Neural cell (in vitro differentiated cells): ENCODE results near the gene AVL9. TPM values are rescaled to one million over a fixed set of nuclear protein-coding genes. Genes with fewer than 3 reads are reported as not detected.

ENCODE experiments used
- H2AFZ ChIP-seq: fragments of 200-600, 300-800 bp; sonication (generic), shearing (Covaris generic); 2 replicates; pipeline ENCODE4 v1.6.0; 2014; ENCODE audit warnings: low read depth, mild to moderate bottlenecking, antibody characterized with exemption, low read length, moderate library complexity
- H3F3A ChIP-seq: fragments of 200-600 bp; shearing (Covaris generic); 2 replicates; pipeline ENCODE4 v1.6.1; 2016; ENCODE audit warnings: mild to moderate bottlenecking, moderate library complexity, mixed read lengths, antibody characterized with exemption, low read length; ENCODE audit not compliant: insufficient read depth, poor library complexity, severe bottlenecking
- H3K27ac ChIP-seq: fragments of 200-600, 300-800 bp; sonication (generic), shearing (Covaris generic); 2 replicates; pipeline ENCODE4 v1.5.1; 2014; ENCODE audit warnings: mild to moderate bottlenecking, low read length, moderate library complexity
- H3K27me3 ChIP-seq: fragments of 300-800, 200-600 bp; sonication (generic), shearing (Covaris generic); 2 replicates; pipeline ENCODE4 v1.6.0; 2014; ENCODE audit warnings: mild to moderate bottlenecking, low read depth, low read length, moderate library complexity; ENCODE audit not compliant: insufficient read depth
- H3K36me3 ChIP-seq: fragments of 300-800, 200-600 bp; sonication (generic), shearing (Covaris generic); 2 replicates; pipeline ENCODE4 v1.5.1; 2014; ENCODE audit warnings: mild to moderate bottlenecking, antibody characterized with exemption, low read length, moderate library complexity; ENCODE audit not compliant: insufficient read depth
- H3K4me2 ChIP-seq: fragments of 300-800, 200-600 bp; sonication (generic), shearing (Covaris generic); 2 replicates; pipeline ENCODE4 v1.6.0; 2014; ENCODE audit warnings: mild to moderate bottlenecking, low read length
- H3K4me3 ChIP-seq: fragments of 300-800, 200-600 bp; sonication (generic), shearing (Covaris generic); 2 replicates; pipeline ENCODE4 v1.5.1; 2014; ENCODE audit warnings: mild to moderate bottlenecking, low read length, moderate library complexity
- H3K79me2 ChIP-seq: fragments of 200-600 bp; shearing (Covaris generic); replicated peaks from 2 replicates; pipeline ENCODE4 v1.6.0; 2014; ENCODE audit warnings: mild to moderate bottlenecking, low read length, moderate library complexity; ENCODE audit not compliant: insufficient read depth
- H3K9ac ChIP-seq: fragments of 300-800, 200-600 bp; sonication (generic), shearing (Covaris generic); 2 replicates; pipeline ENCODE4 v1.6.1; 2016; ENCODE audit warnings: mild to moderate bottlenecking, low read length, mixed read lengths
- H3K9me2 ChIP-seq: fragments of 200-600 bp; shearing (Covaris generic); 2 replicates; pipeline ENCODE4 v1.6.1; 2016; ENCODE audit warnings: mild to moderate bottlenecking, low read length, mixed read lengths; ENCODE audit not compliant: insufficient read depth
- H3K9me3 ChIP-seq: fragments of 200-600, 300-800 bp; sonication (generic), shearing (Covaris generic); 2 replicates; pipeline ENCODE4 v1.6.1; 2016; ENCODE audit warnings: mild to moderate bottlenecking, mixed run types, low read length, moderate library complexity, mixed read lengths
- H4K20me1 ChIP-seq: fragments of 200-600 bp; shearing (Covaris generic); 2 replicates; pipeline ENCODE4 v1.6.1; 2016; ENCODE audit warnings: mild to moderate bottlenecking, mixed run types; ENCODE audit not compliant: insufficient read depth
- EP300 ChIP-seq: fragments of 450-650 bp; conservative IDR thresholded peaks from 2 replicates; pipeline ENCODE4 v1.6.1; 2014; ENCODE audit warnings: antibody characterized with exemption, mild to moderate bottlenecking, moderate library complexity; ENCODE audit not compliant: poor library complexity, severe bottlenecking
- EZH2 ChIP-seq: fragments of 200-600, 300-800 bp; shearing (Covaris generic), sonication (generic); IDR thresholded peaks from 2 replicates; pipeline ENCODE4 v1.6.1; 2014; ENCODE audit warnings: antibody characterized with exemption, low read length, borderline replicate concordance, mild to moderate bottlenecking; ENCODE audit not compliant: insufficient read depth, poor library complexity, severe bottlenecking
- MXI1 ChIP-seq: fragments of 450-650 bp; conservative IDR thresholded peaks from 2 replicates; pipeline ENCODE4 v1.6.1; 2014; ENCODE audit warnings: antibody characterized with exemption, mild to moderate bottlenecking; ENCODE audit not compliant: poor library complexity, severe bottlenecking
- POLR2AphosphoS5 ChIP-seq: IDR thresholded peaks from 2 replicates; pipeline ENCODE4 v1.6.1; 2012
- RAD21 ChIP-seq: fragments of 450-650 bp; conservative IDR thresholded peaks from 2 replicates; pipeline ENCODE4 v1.6.1; 2014; ENCODE audit warnings: antibody characterized with exemption, mild to moderate bottlenecking, moderate library complexity
- SMC3 ChIP-seq: fragments of 450-650 bp; conservative IDR thresholded peaks from 2 replicates; pipeline ENCODE4 v1.6.1; 2014; ENCODE audit warnings: antibody characterized with exemption, mild to moderate bottlenecking, moderate library complexity; ENCODE audit not compliant: poor library complexity
- TAF1 ChIP-seq: IDR thresholded peaks from 2 replicates; pipeline ENCODE4 v1.6.1; 2012; ENCODE audit warnings: low read depth
- polyA plus RNA-seq: library from polyadenylated mRNA; depleted of rRNA; stranded (reverse); fragments of >200 nt; gene quantifications from 2 replicates; pipeline ENCODE4 v1.2.3, GENCODE V29; 2014
- TF ChIP-seq, protein P1 (sequence below): fragments of 450-650 bp; IDR thresholded peaks from 2 replicates; pipeline ENCODE4 v1.5.1; 2014; ENCODE audit warnings: antibody characterized with exemption, mild to moderate bottlenecking, moderate library complexity; ENCODE audit not compliant: poor library complexity, severe bottlenecking
- TF ChIP-seq, protein P2 (sequence below): IDR thresholded peaks from 2 replicates; pipeline ENCODE4 v1.6.1; 2012; ENCODE audit warnings: borderline replicate concordance

The AVL9 gene
- polyA plus RNA-seq, 1 donor from 2014 or later: 47.2 TPM

DNA sequence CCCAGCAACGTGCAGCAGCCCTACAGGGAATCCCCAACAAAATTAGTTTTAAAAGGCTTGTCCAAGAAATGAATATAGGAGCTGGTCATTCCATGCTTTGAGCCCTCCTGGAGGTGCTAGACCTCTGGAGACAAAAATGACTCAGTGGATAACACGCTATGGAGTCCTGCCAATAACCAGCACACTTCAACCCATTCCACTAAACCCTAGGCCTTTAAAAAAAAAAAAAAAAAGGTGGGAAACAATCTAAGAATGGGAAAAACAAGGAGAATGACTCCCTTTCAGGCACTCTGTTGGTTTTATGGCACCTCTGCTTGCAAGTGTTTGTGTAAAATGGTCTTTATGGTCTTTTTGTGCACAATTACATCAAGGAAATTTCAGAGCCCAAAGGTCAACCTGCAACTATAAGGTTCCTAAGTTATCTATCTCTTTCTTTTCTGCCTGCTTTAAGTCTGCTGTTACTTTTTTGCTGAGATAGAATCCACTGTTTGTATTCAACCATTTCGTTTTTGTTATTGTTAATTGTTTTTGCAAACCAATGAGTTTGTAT lies 21.3 kb downstream of the AVL9 start:
- H4K20me1 ChIP-seq: no peaks in the 10 kb centered on the region
- no peak overlapping the region for H3K4me2 ChIP-seq
- H3K9me2 ChIP-seq: no peaks in the 10 kb centered on the region
- H3K27me3 ChIP-seq: no peaks in the 10 kb centered on the region
- no peaks in the 10 kb centered on the region for H3K9me3 ChIP-seq
- H3K4me3 ChIP-seq: no peak overlapping the region
- TF ChIP-seq POLR2AphosphoS5: no peak
- no peak for TF ChIP-seq MXI1
- no peak for TF ChIP-seq EP300
- no peak for TF ChIP-seq SMC3
- TF ChIP-seq, protein P1, sequence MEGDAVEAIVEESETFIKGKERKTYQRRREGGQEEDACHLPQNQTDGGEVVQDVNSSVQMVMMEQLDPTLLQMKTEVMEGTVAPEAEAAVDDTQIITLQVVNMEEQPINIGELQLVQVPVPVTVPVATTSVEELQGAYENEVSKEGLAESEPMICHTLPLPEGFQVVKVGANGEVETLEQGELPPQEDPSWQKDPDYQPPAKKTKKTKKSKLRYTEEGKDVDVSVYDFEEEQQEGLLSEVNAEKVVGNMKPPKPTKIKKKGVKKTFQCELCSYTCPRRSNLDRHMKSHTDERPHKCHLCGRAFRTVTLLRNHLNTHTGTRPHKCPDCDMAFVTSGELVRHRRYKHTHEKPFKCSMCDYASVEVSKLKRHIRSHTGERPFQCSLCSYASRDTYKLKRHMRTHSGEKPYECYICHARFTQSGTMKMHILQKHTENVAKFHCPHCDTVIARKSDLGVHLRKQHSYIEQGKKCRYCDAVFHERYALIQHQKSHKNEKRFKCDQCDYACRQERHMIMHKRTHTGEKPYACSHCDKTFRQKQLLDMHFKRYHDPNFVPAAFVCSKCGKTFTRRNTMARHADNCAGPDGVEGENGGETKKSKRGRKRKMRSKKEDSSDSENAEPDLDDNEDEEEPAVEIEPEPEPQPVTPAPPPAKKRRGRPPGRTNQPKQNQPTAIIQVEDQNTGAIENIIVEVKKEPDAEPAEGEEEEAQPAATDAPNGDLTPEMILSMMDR: no peak
- TF ChIP-seq EZH2: no peak
- TF ChIP-seq TAF1: no peak
- no peak for TF ChIP-seq RAD21
- TF ChIP-seq, protein P2, sequence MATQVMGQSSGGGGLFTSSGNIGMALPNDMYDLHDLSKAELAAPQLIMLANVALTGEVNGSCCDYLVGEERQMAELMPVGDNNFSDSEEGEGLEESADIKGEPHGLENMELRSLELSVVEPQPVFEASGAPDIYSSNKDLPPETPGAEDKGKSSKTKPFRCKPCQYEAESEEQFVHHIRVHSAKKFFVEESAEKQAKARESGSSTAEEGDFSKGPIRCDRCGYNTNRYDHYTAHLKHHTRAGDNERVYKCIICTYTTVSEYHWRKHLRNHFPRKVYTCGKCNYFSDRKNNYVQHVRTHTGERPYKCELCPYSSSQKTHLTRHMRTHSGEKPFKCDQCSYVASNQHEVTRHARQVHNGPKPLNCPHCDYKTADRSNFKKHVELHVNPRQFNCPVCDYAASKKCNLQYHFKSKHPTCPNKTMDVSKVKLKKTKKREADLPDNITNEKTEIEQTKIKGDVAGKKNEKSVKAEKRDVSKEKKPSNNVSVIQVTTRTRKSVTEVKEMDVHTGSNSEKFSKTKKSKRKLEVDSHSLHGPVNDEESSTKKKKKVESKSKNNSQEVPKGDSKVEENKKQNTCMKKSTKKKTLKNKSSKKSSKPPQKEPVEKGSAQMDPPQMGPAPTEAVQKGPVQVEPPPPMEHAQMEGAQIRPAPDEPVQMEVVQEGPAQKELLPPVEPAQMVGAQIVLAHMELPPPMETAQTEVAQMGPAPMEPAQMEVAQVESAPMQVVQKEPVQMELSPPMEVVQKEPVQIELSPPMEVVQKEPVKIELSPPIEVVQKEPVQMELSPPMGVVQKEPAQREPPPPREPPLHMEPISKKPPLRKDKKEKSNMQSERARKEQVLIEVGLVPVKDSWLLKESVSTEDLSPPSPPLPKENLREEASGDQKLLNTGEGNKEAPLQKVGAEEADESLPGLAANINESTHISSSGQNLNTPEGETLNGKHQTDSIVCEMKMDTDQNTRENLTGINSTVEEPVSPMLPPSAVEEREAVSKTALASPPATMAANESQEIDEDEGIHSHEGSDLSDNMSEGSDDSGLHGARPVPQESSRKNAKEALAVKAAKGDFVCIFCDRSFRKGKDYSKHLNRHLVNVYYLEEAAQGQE: no peak
- no peaks in the 10 kb centered on the region for H3F3A ChIP-seq
- H2AFZ ChIP-seq: no peak overlapping the region
- H3K36me3 ChIP-seq: peaks cover 5% of the 10 kb centered on the region
- peaks cover 3% of the 10 kb centered on the region for H3K79me2 ChIP-seq
- no peak overlapping the region for H3K27ac ChIP-seq
- no peak overlapping the region for H3K9ac ChIP-seq

DNA sequence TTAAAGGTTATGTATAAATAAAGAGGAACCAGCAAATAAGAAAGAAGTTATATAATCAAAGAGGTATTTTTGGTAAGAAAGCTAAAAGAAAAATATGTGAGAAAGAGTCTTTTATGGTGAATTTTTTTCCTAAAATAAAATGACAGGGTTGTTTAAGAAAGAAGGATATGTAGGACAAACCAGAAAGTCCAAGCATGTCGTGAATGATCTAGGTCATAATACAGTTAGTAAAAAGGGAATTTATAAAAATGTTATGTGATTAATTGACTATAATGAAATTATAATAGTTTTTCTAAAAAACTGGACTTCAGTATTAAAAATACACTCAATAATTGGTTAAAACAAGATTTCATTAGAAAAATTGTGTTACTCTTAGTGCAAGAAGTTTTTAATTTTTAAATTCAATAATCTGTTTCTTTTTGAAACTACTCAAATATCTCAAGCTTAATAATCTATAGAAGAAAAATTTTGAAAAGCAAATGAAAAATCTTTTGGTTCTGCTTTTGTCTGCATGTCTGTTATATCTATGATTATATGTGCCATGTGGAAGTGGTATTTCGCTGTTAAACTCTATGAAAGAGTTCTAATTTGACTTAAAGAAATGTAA lies 23.3 kb downstream of the AVL9 start:
- peaks cover 3% of the 10 kb centered on the region for H3K79me2 ChIP-seq
- H3K9ac ChIP-seq: no peak overlapping the region
- no peaks in the 10 kb centered on the region for H3K9me3 ChIP-seq

More for the DNA sequence above, 23.3 kb downstream of the AVL9 start:
- Histone ChIP-seq H3K4me3 (no peak overlapping the region), H3F3A (no peaks in the 10 kb centered on the region), H3K4me2 (no peak overlapping the region), H3K27ac (no peak overlapping the region), H2AFZ (no peak overlapping the region), H4K20me1 (no peaks in the 10 kb centered on the region), H3K36me3 (peaks cover 5% of the 10 kb centered on the region), H3K9me2 (no peaks in the 10 kb centered on the region), H3K27me3 (no peaks in the 10 kb centered on the region)
- TF ChIP-seq TAF1: no peak
- TF ChIP-seq RAD21: no peak
- TF ChIP-seq, protein P2: no peak
- TF ChIP-seq, protein P1: no peak
- TF ChIP-seq SMC3: no peak
- no peak for TF ChIP-seq EP300
- no peak for TF ChIP-seq MXI1
- no peak for TF ChIP-seq POLR2AphosphoS5
- TF ChIP-seq EZH2: no peak
